Activated CD4-positive, alpha-beta T cell treated with anti-CD3 and anti-CD28 coated beads, Interleukin-2, amount 10 ng/mL, durations not matched to agents 7 days and 5 days (primary cell): ENCODE data around the gene CFAP74. TPM values are rescaled to one million over a fixed set of nuclear protein-coding genes. Genes with fewer than 3 reads are reported as not detected.
A peak's percentile ranks its signal among the peaks of the same experiment; 100 is the strongest.

ENCODE experiments used
- CTCF ChIA-PET: fragments of 350-600 bp; sonication (Branson Sonifier 250); formaldehyde crosslinking; loops from one replicate; lab custom pipeline; 2021; ENCODE audit warnings: antibody characterized with exemption; lab: Charles Lee
- POLR2A ChIA-PET: fragments of 350-600 bp; sonication (Branson Sonifier 250); formaldehyde crosslinking; loops from one replicate; lab custom pipeline; 2021; ENCODE audit warnings: antibody characterized with exemption; lab: Charles Lee
- DNase-seq: peaks from one replicate; pipeline ENCODE4 v3.0.0-alpha.2; 2020
- H3K27ac Mint-ChIP-seq: one replicate; pipeline ENCODE4 v1.8.0; 2021; ENCODE audit warnings: mild to moderate bottlenecking, moderate library complexity, mixed read lengths
- H3K27me3 Mint-ChIP-seq: one replicate; pipeline ENCODE4 v1.8.0; 2021; ENCODE audit warnings: mixed read lengths
- H3K36me3 Mint-ChIP-seq: one replicate; pipeline ENCODE4 v1.8.0; 2021; ENCODE audit warnings: low read depth, mixed read lengths
- H3K4me1 Mint-ChIP-seq: one replicate; pipeline ENCODE4 v1.8.0; 2021; ENCODE audit warnings: mixed read lengths
- H3K4me3 Mint-ChIP-seq: one replicate; pipeline ENCODE4 v1.8.0; 2021; ENCODE audit warnings: mild to moderate bottlenecking, moderate library complexity, mixed read lengths
- H3K9me3 Mint-ChIP-seq: one replicate; pipeline ENCODE4 v1.8.0; 2021; ENCODE audit warnings: mixed read lengths
- total RNA-seq, 2 experiments: library from RNA; stranded (reverse); gene quantifications; one replicate each; pipeline ENCODE4 v1.2.3, GENCODE V29; 2021

Gene CFAP74
- total RNA-seq, 2 experiments from 2014 or later: not detected

DNA sequence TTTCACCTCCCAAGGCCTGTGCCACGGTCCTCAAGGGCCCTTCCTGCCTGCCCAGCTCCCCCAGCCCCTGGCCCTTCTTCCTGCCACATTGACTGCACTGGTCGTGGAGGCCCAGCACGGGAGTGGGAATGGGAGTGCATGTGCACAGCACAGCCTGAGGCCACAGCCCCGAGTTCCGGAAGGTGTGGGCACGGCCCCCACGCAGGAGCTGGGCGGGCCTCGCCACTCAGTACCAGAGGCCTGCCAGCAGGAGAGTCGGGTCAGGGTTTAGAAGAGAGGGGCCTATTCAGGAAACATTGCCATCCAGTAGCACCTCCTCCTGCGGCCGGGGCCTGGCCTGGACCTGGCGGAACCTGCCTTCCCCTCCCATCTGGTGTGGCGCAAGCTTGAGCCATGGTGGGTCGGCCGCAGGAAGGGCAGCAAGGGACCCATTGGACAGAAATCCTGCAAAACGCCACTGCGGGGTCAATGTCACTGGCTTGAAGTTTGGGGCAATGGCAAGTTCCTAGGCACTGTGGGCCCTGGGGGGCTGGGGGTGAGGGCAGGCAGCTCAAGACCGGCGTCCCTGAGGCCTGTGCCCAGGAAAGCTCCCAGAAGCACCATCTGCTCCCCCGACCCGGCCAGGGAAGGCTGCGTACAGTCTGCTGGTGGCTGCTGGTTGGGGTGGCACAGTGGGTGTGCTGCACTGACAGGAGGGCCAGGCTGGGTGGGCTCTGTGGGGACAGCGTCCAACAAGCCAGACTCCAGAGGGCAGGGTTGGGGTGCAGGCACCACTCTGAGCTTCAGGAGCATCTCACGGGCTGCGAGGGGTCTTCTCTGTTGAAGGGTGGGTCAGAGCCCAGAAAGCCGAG is 82.8 kb downstream of the CFAP74 start:
- Mint-ChIP-seq H3K36me3 (no peaks in the 10 kb centered on the region), H3K27me3 (no peaks in the 10 kb centered on the region), H3K9me3 (no peaks in the 10 kb centered on the region), H3K4me1 (peaks cover 11% of the 10 kb centered on the region), H3K4me3 (no peak overlapping the region), H3K27ac (peak overlapping the region; percentile 13)
- DNase-seq: no peak
- ChIA-PET CTCF (interaction anchor here (0.8 to 2.0 kb wide), 2 partner anchors 9 to 12 kb away, joined by 3 to 9 read pairs; no protein-coding TSS in a partner anchor), POLR2A (no interaction called here)

DNA sequence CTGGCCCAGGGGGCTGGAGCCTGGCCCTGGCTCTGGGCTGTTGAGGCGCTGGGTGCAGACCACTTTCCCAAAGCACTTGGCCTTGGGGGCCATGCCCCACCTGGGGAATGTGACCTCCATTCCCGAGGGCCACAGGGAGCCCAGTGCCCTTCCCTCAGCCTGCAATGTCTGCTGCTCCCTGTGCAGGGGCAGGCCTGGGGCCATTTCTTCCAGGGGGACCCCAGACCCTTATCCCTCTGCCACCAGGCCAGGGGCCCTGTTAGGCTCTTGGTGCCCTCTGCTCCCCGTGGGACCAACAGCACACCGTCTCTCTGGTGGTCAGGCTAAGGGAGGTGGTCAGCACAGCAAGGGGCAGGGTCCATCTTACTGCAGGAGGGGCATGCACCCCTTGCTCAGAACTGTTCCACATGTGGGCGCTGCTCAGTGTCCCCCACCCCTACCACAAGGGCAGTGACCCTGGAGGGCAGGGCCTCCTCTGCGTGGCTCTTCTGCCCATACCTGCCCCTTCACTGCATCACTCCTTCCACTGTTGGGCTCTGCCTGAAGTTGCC is 83.5 kb downstream of the CFAP74 start:
- Mint-ChIP-seq H3K4me1 (peaks cover 11% of the 10 kb centered on the region), H3K36me3 (no peaks in the 10 kb centered on the region), H3K27me3 (no peaks in the 10 kb centered on the region), H3K27ac (no peak overlapping the region), H3K9me3 (no peaks in the 10 kb centered on the region), H3K4me3 (no peak overlapping the region)
- no peak for DNase-seq
- ChIA-PET CTCF (interaction anchor here (0.8 to 2.0 kb wide), 2 partner anchors 10 to 11 kb away, joined by 3 to 9 read pairs; no protein-coding TSS in a partner anchor), POLR2A (interaction anchor here (0.8 kb wide), 1 partner anchor 213 kb away, joined by 3 read pairs; no protein-coding TSS in a partner anchor)

DNA sequence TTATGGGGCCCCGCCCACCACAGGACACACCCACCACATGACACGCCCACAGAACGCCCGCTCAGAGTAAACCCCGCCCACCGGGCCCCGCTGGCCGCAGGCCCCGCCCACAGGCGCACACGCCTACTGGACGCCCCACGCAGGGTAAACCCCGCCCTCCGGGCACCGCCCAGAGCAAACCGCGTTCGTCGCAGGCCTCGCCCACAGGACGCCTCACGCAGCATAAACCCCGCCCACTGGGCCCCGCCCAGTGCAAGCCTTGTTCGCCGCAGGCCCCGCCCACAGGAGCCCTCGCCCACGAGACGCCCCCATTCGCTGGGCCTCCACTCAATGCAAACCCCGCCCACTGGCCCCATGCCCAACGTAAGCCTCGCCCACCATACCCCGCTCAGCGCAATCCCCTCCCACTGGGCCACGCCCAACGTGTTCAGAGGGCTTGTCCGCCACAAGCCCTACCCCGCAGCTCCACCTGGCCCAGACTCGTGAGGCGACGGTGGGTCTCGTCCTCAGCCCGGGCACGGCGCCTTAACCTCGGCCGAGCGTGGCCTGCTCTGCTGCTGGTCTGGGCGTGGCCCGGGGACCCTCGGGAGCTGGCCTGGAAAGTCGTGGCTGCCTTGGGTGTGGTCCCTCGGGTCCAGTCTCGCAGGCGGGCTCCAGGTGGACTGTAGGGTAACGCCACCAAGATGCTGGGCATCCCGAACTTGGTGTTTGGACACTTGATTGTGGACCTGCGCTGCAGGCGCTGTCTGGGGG is 84.1 kb downstream of the CFAP74 start:
- peak; percentile 100 for DNase-seq
- peak overlapping the region; percentile 63 for H3K4me3 Mint-ChIP-seq
- ChIA-PET POLR2A (interaction anchor here (0.8 kb wide), 1 partner anchor 214 kb away, joined by 3 read pairs; no protein-coding TSS in a partner anchor), CTCF (no interaction called here)
- H3K4me1 Mint-ChIP-seq: peaks cover 11% of the 10 kb centered on the region
- H3K36me3 Mint-ChIP-seq: no peaks in the 10 kb centered on the region
- H3K27me3 Mint-ChIP-seq: no peaks in the 10 kb centered on the region
- H3K27ac Mint-ChIP-seq: peak overlapping the region; percentile 83
- H3K9me3 Mint-ChIP-seq: no peaks in the 10 kb centered on the region

DNA sequence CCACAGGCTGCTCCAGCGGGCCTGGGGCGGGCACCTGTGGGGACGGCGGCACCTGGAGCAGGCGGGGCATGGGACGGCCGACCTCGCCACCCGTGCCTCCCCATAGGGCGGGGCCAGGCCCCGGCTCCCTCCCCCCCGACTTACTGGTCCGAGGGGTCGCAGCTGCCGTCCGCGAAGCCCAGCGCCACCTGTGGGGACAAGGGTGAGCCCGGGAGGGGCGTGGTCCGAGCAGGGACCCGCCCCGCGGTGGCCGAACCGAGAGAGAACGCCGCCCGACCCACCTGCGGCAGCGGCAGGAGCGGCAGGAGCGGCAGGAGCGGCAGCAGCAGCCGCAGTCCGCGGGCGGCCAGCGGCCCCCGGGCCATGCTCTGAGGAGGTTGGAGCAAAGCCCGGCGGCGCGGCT is 84.7 kb downstream of the CFAP74 start, which contains the start of gene TMEM52:
Gene TMEM52, minus strand, starts transcription at position 379 of the 403 bp plus-strand sequence. Its CDS starts 14 bp downstream, at position 365.
- peaks cover 11% of the 10 kb centered on the region for H3K4me1 Mint-ChIP-seq
- POLR2A ChIA-PET: no interaction called here
- no peaks in the 10 kb centered on the region for H3K36me3 Mint-ChIP-seq
- no peaks in the 10 kb centered on the region for H3K9me3 Mint-ChIP-seq
- DNase-seq: no peak
- peak within 1 kb of the TSS; percentile 63 for H3K4me3 Mint-ChIP-seq
- H3K27ac Mint-ChIP-seq: peak within 1 kb of the TSS; percentile 83
- CTCF ChIA-PET: no interaction called here
- no peaks in the 10 kb centered on the region for H3K27me3 Mint-ChIP-seq

DNA sequence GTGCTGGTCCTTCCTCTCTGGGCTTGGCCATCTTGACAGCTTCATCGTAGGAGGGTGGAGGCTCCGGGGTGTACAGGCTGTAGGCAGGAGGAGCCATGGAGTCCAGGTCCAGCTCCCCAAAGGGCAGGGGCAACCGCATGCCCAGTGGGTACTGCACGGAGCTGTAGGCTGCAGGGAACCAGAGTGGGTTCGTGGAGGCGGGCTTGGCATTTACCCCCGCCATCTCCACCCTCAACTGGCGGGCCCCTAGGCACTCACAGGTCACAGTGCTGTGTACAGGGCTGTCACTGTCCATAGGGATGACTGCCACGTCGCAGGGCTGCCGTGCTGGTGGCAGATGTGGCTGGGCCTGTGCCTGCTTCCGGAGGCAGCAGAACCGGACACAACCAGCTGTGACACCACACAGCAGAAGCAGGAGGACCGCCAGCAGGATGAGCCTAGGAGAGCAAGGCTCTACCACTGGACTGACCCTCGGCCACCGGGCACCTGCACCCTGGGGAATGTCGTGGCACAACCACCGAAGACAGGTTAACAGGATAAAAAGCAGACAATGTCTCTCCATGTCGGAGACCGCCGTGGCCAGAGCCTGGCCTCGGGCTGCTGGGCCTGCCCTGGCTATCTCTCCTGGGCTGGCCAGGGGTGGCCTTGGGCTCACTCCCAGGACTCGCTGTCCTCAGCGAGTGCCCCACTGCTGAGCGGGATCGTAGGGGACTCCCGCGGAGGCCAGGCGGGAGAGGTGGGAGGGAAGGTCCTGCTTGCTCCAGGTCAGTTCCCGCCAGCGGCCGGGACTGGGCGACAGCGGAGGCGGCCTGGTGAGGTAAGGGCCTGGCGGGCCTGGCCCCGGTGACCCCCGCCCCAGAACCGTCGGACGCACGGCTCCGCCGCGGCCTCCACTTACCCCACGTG is 85.3 kb downstream of the CFAP74 start:
- ChIA-PET CTCF (interaction anchor here (1.9 kb wide), 1 partner anchor 9 kb away, joined by 9 read pairs; no protein-coding TSS in a partner anchor), POLR2A (no interaction called here)
- peak overlapping the region; percentile 43 for H3K4me3 Mint-ChIP-seq

DNA sequence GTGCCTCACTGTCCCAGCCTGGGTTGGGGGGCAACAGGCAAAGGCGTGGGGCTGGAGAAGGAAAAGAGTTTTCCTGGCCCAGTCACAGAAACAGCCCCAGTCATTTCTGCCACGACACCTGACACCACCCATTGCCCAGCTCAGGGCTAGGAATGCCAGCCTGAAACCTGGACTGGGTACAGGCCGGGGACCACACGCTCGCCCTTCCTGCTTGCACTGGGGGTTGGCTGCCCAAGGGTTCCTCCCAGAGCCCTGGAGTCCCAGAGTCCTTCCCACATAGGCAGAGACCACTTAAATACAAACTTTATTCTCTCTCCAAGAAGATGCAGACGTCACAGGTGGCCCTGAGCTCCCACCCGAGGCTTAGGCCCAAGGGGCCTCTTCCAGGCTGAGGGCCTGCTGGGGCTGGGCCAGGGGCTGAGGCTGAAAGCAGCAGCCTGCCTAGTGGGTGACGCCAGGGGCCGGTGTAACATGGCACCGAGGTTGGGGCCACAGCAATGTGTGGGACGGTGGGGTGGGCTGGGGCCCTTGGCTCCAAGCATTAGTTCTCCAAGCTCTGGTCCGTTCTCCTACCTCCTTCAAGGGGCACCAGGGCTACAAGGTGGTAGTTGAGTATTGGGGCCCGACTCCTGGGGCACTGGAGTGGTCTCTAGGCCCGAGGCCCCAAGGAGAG is 86.1 kb downstream of the CFAP74 start:
- no peak for DNase-seq
- no peak overlapping the region for H3K27ac Mint-ChIP-seq
- no peaks in the 10 kb centered on the region for H3K36me3 Mint-ChIP-seq
- CTCF ChIA-PET: interaction anchor here (1.9 kb wide), 1 partner anchor 9 kb away, joined by 9 read pairs; no protein-coding TSS in a partner anchor
- POLR2A ChIA-PET: no interaction called here
- peaks cover 11% of the 10 kb centered on the region for H3K4me1 Mint-ChIP-seq
- H3K4me3 Mint-ChIP-seq: peak overlapping the region; percentile 43
- H3K9me3 Mint-ChIP-seq: no peaks in the 10 kb centered on the region
- no peaks in the 10 kb centered on the region for H3K27me3 Mint-ChIP-seq

More for the DNA sequence above, 85.3 kb downstream of the CFAP74 start:
- no peak for DNase-seq
- no peaks in the 10 kb centered on the region for H3K36me3 Mint-ChIP-seq
- no peaks in the 10 kb centered on the region for H3K27me3 Mint-ChIP-seq
- no peak overlapping the region for H3K27ac Mint-ChIP-seq
- peaks cover 11% of the 10 kb centered on the region for H3K4me1 Mint-ChIP-seq
- H3K9me3 Mint-ChIP-seq: no peaks in the 10 kb centered on the region

DNA sequence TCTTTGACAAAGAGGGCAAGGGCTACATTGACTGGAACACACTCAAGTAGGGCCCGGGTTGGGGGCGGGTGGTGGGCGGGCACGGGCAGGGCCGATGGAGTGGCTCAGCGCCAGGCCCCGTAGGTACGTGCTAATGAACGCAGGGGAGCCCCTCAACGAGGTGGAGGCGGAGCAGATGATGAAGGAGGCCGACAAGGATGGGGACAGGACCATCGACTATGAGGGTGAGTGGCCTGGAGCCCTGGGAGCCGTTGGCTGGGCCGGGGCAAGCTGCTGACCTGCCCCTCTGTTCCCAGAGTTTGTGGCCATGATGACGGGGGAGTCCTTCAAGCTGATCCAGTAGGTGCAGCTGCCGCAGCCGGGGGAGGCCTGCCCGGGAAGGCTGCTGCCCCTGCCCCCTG is 86.7 kb downstream of the CFAP74 start:
- no peak overlapping the region for H3K4me3 Mint-ChIP-seq
- no peak overlapping the region for H3K27ac Mint-ChIP-seq
- ChIA-PET CTCF (interaction anchor here (0.5 to 1.9 kb wide), 2 partner anchors 8 to 143 kb away, joined by 3 to 9 read pairs; no protein-coding TSS in a partner anchor), POLR2A (no interaction called here)
- H3K27me3 Mint-ChIP-seq: no peaks in the 10 kb centered on the region
- no peak for DNase-seq
- no peaks in the 10 kb centered on the region for H3K9me3 Mint-ChIP-seq
- peaks cover 11% of the 10 kb centered on the region for H3K4me1 Mint-ChIP-seq
- no peaks in the 10 kb centered on the region for H3K36me3 Mint-ChIP-seq

DNA sequence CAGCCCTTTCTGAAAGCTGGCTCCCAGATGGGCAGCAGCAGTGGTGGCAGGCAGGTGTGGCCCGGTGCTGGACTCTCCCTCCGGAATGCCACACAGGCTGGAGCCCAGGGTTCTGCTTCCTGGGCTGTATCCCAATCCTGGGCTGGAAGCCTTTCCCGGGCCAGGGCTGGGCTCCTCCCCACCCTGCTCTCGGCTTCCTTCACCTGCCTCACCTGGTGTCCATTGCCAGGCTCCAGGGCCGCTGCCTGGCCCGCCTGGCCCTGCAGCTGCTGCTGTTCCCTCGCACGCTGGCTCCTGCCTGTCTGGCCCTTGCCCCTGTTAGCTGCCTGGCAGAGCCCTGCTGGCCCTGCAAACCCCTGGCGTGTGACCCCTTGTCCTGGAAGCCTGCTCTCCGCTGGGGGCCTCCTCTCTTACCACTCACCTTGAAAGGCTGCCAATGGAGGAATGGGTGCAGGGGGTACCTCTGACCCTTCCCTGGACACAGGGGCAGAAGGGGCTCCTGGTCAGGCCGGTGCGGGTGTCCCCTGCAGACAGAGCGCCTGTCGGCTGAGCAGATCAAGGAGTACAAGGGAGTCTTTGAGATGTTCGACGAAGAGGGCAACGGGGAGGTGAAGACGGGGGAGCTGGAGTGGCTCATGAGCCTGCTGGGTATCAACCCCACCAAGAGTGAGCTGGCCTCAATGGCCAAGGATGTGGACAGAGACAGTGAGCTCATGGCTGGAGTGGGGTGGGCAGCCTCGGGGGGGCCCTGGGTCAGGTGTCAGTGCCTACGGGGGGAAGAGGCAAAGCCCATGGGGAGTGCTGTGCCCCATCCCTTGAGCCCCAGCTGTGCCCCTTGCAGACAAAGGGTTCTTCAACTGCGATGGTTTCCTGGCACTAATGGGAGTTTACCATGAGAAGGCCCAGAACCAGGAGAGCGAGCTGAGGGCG is 87.4 kb downstream of the CFAP74 start:
- H3K36me3 Mint-ChIP-seq: no peaks in the 10 kb centered on the region
- peaks cover 11% of the 10 kb centered on the region for H3K4me1 Mint-ChIP-seq
- ChIA-PET POLR2A (no interaction called here), CTCF (interaction anchor here (0.5 kb wide), 1 partner anchor 142 kb away, joined by 3 read pairs; no protein-coding TSS in a partner anchor)
- H3K4me3 Mint-ChIP-seq: no peak overlapping the region
- H3K9me3 Mint-ChIP-seq: no peaks in the 10 kb centered on the region
- DNase-seq: no peak
- no peak overlapping the region for H3K27ac Mint-ChIP-seq
- H3K27me3 Mint-ChIP-seq: no peaks in the 10 kb centered on the region

DNA sequence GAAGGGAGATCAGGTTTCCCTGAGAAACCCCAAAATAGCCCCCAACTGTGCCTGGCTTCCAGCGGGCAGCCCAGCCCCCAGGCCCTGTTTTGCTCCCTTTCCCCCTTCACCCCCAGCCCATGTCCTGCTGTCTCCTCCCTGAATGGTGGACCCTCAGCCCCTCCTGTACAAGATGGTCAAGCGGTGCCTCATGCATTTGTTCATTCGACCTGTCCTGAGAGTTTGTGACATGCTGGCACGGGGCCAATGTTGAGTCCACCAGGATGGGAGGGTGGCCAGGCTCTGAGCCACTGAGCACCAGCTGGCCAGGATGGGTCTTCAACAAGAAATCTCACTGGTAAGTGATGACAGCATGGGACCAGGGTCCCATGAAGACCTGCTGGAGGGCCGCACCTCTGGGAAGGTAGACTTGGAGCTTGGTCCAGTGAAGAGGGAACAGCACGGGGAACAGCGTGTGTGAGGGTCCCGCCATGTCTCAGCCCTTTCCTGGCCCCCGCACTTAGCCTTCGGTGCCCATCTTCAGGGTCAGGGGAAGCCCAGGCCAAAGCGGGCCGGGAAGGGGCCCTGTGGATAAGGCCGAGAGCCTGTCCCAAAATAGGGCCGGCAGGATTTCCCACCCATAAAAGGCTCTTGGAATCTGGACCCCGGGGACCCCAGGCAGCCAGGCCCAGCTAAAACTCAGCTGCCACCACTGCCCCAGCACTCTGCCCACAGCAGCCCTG is 88.5 kb downstream of the CFAP74 start, which contains the start of gene CALML6:
Gene CALML6, plus strand, starts transcription at position 290 of the 722 bp plus-strand sequence. Its CDS starts 21 bp downstream, at position 311.
- CTCF ChIA-PET: no interaction called here
- H3K27ac Mint-ChIP-seq: no peak within 1 kb of the TSS

More for the DNA sequence above, 88.5 kb downstream of the CFAP74 start, which contains the start of gene CALML6:
- no peaks in the 10 kb centered on the region for H3K36me3 Mint-ChIP-seq
- POLR2A ChIA-PET: no interaction called here
- no peak for DNase-seq
- no peaks in the 10 kb centered on the region for H3K9me3 Mint-ChIP-seq
- no peaks in the 10 kb centered on the region for H3K27me3 Mint-ChIP-seq
- H3K4me1 Mint-ChIP-seq: peaks cover 10% of the 10 kb centered on the region
- no peak within 1 kb of the TSS for H3K4me3 Mint-ChIP-seq
